Sigmoid colon (tissue), 7 donors: ENCODE measurements around the gene TYR. TPM values are rescaled to one million over a fixed set of nuclear protein-coding genes. Genes with fewer than 3 reads are reported as not detected.
"Not testable (repeated sequence)": the region's sequence is repeated elsewhere in the genome, so short reads cannot be mapped to it uniquely, and the experiment has no call there.

Source experiments
- DNase-seq: peaks from one replicate; pipeline ENCODE4 v3.0.0-alpha.2; 2019
- H3K27ac ChIP-seq, 4 donors: fragments of 200-600 bp; sonication (generic); one replicate each; pipeline ENCODE4 v1.5.1; 2016 to 2019; ENCODE audit warnings: mild to moderate bottlenecking in 1 of 4
- H3K27me3 ChIP-seq, 3 donors: fragments of 200-600 bp; sonication (generic); one replicate each; pipeline ENCODE4 v1.5.1; 2019; ENCODE audit warnings: mild to moderate bottlenecking in 1 of 3
- H3K36me3 ChIP-seq, 4 donors: fragments of 200-600 bp; sonication (generic); one replicate each; pipeline ENCODE4 v1.5.1; 2016 to 2019
- H3K4me1 ChIP-seq, 4 donors: fragments of 200-600 bp; sonication (generic); one replicate each; pipeline ENCODE4 v1.5.1; 2017 to 2019
- H3K4me3 ChIP-seq, 4 donors: fragments of 200-600 bp; sonication (generic); one replicate each; pipeline ENCODE4 v1.5.1; 2017 to 2019; ENCODE audit warnings: mild to moderate bottlenecking in 2 of 4, moderate library complexity in 1 of 4
- H3K9me3 ChIP-seq, 4 donors: fragments of 200-600 bp in 3 of 4; sonication (generic) in 3 of 4; one replicate each; pipeline versions ENCODE4 v1.5.1 to v1.6.1; 2013 to 2019
- CTCF ChIP-seq, 4 experiments: fragments of 450-650 bp in 3 of 4; fragments of 200-600 bp in 1 of 4; IDR thresholded peaks; one replicate each; pipeline ENCODE4 v1.5.1; 2016 to 2019; ENCODE audit warnings: antibody characterized with exemption in 4 of 4, mild to moderate bottlenecking in 3 of 4, moderate library complexity in 2 of 4
- EP300 ChIP-seq, 4 donors: sonication (generic); formaldehyde crosslinking; IDR thresholded peaks; one replicate each; pipeline ENCODE4 v1.6.1; 2017; ENCODE audit warnings: antibody characterized with exemption in 4 of 4
- POLR2A ChIP-seq, 2 donors: fragments of 450-650 bp; IDR thresholded peaks; one replicate each; pipeline ENCODE4 v1.6.1; 2016; ENCODE audit warnings: antibody characterized with exemption in 2 of 2, mild to moderate bottlenecking in 2 of 2, moderate library complexity in 2 of 2
- POLR2AphosphoS5 ChIP-seq, 4 donors: sonication (generic); formaldehyde crosslinking; IDR thresholded peaks; one replicate each; pipeline ENCODE4 v1.6.1; 2017; ENCODE audit warnings: antibody characterized with exemption in 4 of 4
- WGBS, 2 donors: extraction: QIAGEN DNeasy Blood & Tissue Kit; methylation state at CpG; one replicate each; pipeline ENCODE4 v1.1.7; 2013; 5-methylcytosine and 5-hydroxymethylcytosine counted together
- intact Hi-C: fragments of 100-400 bp; cut with DNase I; formaldehyde crosslinking; loops from one replicate; pipeline ENCODE4 v1.15.1; 2023
- polyA plus RNA-seq, 3 donors: library from polyadenylated mRNA; stranded (reverse); fragments of 200-250 nt; gene quantifications; one replicate each; pipeline ENCODE4 v1.2.3, GENCODE V29; 2013
- total RNA-seq, 4 donors: library from RNA; depleted of rRNA; stranded (reverse); fragments of >200 nt; gene quantifications; one replicate each; pipeline ENCODE4 v1.1.0, GENCODE V29; 2016
- donor health status: healthy with polysubstance abuse.
- donor health status: Bipolar disorder and iron deficiency.
- donor health status: healthy.

Gene TYR
- total and polyA plus RNA-seq, 7 donors: not detected

DNA sequence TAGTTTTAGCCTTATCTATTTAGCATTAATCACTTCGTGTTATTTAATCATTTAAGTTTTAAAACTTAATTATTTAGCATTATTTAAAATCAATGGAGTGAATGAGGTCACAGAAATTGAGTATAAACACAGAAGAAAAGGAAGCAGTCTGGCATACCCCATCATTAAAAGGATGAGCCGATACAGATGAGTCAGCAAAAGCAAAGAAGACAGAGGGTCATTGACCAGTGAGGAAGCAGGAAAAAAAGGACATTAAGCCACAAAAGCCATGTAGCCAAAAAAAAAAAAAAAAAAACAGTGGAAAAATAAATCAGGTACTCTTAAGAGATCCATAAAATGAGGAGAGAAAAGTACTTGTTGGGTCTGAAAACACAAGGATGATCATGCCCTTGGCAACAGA is 71.5 kb downstream of the TYR start:
- H3K4me3 ChIP-seq: no peak overlapping the region
- no peaks in the 10 kb centered on the region for H3K36me3 ChIP-seq
- DNase-seq: no peak
- H3K27me3 ChIP-seq: no peaks in the 10 kb centered on the region
- H3K9me3 ChIP-seq: no peaks in the 10 kb centered on the region
- WGBS, 2 donors: 69 to 76% methylated on average over 2 of the region's 2 CpGs
- intact Hi-C loops: no loop called here
- H3K4me1 ChIP-seq: no peaks in the 10 kb centered on the region
- H3K27ac ChIP-seq: no peak overlapping the region
- no peak for TF ChIP-seq CTCF (IDR thresholded peaks at IDR 0.05)
- TF ChIP-seq EP300 (IDR thresholded peaks at IDR 0.05): no peak
- TF ChIP-seq POLR2AphosphoS5 (IDR thresholded peaks at IDR 0.05): no peak
- TF ChIP-seq POLR2A (IDR thresholded peaks at IDR 0.05): no peak

- H3K27ac ChIP-seq, H3K9me3 ChIP-seq, H3K36me3 ChIP-seq, intact Hi-C loops, H3K27me3 ChIP-seq, H3K4me3 ChIP-seq, DNase-seq, H3K4me1 ChIP-seq: not testable (repeated sequence)
- WGBS, 2 donors: 99% methylated on average over 1 of the region's 1 CpG
Measured at GRCh38 chr11:89261483-89261882, 83.8 kb downstream of the TYR start.

GRCh38 chr11:89267660-89268302 is 90.1 kb downstream of the TYR start:
- TF ChIP-seq EP300 (IDR thresholded peaks at IDR 0.05) (no peak), CTCF (IDR thresholded peaks at IDR 0.05) (no peak), POLR2A (IDR thresholded peaks at IDR 0.05) (no peak), POLR2AphosphoS5 (IDR thresholded peaks at IDR 0.05) (no peak)
- DNase-seq: no peak
- Histone ChIP-seq H3K27me3 (no peaks in the 10 kb centered on the region), H3K9me3 (no peaks in the 10 kb centered on the region), H3K27ac (no peak overlapping the region), H3K4me3 (no peak overlapping the region), H3K4me1 (no peaks in the 10 kb centered on the region), H3K36me3 (no peaks in the 10 kb centered on the region)
- WGBS, 2 donors: 68 to 77% methylated on average over 2 of the region's 2 CpGs
- intact Hi-C loops: no loop called here

GRCh38 chr11:89272540-89273088 is 94.9 kb downstream of the TYR start:
- 16 to 70% methylated on average over 1 of the region's 1 CpG for WGBS, 2 donors
- H3K4me1 ChIP-seq, H3K27ac ChIP-seq, H3K27me3 ChIP-seq, intact Hi-C loops, H3K4me3 ChIP-seq, H3K9me3 ChIP-seq, H3K36me3 ChIP-seq, DNase-seq: not testable (repeated sequence)

GRCh38 chr11:89273220-89273619 is 95.5 kb downstream of the TYR start:
- H3K36me3 ChIP-seq, DNase-seq, H3K4me3 ChIP-seq, H3K27ac ChIP-seq, H3K4me1 ChIP-seq, H3K27me3 ChIP-seq, H3K9me3 ChIP-seq, intact Hi-C loops: not testable (repeated sequence)
- 76 to 84% methylated on average over 2 of the region's 2 CpGs for WGBS, 2 donors

- intact Hi-C loops: no loop called here
Measured at GRCh38 chr11:89275966-89276365, 98.3 kb downstream of the TYR start.

DNA sequence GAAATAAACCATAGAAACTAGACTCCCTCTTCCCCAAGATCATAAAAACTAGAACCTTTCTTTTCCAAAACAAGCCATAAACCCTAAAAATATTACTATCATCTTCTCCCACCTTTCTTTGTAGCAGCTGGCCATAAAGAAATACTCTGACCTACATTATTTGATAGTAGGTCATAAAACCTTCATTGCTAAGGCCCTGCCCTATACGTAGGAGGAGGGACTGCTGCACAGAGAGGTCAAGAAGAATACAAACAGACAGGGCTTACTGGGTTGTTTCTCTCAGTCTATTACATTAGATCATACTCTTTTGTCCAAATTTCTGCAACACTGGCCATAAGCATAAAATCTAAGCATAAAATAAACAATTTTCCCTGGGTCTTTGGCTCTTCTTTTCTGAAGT is 101.5 kb downstream of the TYR start:
- Histone ChIP-seq H3K4me1 (no peaks in the 10 kb centered on the region), H3K27ac (no peak overlapping the region), H3K36me3 (no peaks in the 10 kb centered on the region), H3K9me3 (no peaks in the 10 kb centered on the region), H3K27me3 (no peaks in the 10 kb centered on the region), H3K4me3 (no peak overlapping the region)
- 13 to 64% methylated on average over 1 of the region's 1 CpG for WGBS, 2 donors
- no peak for DNase-seq
- TF ChIP-seq POLR2A (IDR thresholded peaks at IDR 0.05): no peak
- no peak for TF ChIP-seq EP300 (IDR thresholded peaks at IDR 0.05)
- no peak for TF ChIP-seq CTCF (IDR thresholded peaks at IDR 0.05)
- TF ChIP-seq POLR2AphosphoS5 (IDR thresholded peaks at IDR 0.05): no peak
- intact Hi-C loops: no loop called here

More at GRCh38 chr11:89275966-89276365, 98.3 kb downstream of the TYR start:
- WGBS, 2 donors: 51 to 81% methylated on average over 1 of the region's 1 CpG
- no peaks in the 10 kb centered on the region for H3K27me3 ChIP-seq
- H3K9me3 ChIP-seq: no peaks in the 10 kb centered on the region
- DNase-seq: no peak
- H3K36me3 ChIP-seq: no peaks in the 10 kb centered on the region
- no peak overlapping the region for H3K4me3 ChIP-seq
- no peak overlapping the region for H3K27ac ChIP-seq
- no peak for TF ChIP-seq POLR2AphosphoS5 (IDR thresholded peaks at IDR 0.05)
- no peak for TF ChIP-seq EP300 (IDR thresholded peaks at IDR 0.05)
- H3K4me1 ChIP-seq: no peaks in the 10 kb centered on the region

DNA sequence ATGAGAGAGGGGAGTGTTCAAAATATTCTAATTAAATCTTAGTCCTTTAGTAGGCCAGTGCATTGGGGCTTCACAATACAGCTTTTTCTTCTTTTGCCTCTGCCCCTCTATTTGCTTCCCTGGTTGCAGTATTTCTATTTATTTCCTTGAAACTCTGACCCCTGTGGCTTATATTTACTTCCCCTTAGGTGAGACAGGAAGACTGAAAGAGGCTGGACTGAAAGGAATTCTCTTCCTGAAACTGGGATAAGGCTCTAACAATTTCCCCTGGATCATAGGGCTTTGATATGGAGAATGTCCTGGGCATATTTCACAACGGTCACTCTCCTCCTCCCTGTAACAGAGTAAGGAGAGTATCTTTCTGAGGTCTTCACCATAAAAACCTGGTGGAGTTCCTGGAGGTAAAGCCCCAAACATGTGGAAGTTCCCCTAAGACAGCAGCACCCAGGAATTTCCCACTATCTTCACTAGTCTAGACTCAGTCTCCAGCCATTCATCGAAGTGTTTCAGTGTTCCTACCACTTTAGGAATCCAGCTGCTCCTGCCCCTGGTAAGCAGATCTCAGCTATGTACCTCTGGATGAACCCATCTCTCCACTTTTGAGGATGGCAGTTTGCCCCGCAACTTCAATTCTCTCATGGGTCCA is 103.5 kb downstream of the TYR start:
- WGBS, 2 donors: 78 to 82% methylated on average over 3 of the region's 3 CpGs
- H3K36me3 ChIP-seq, H3K27me3 ChIP-seq, intact Hi-C loops, DNase-seq, H3K4me3 ChIP-seq, H3K9me3 ChIP-seq, H3K27ac ChIP-seq, H3K4me1 ChIP-seq: not testable (repeated sequence)

GRCh38 chr11:89286601-89287000 is 108.9 kb downstream of the TYR start:
- H3K9me3 ChIP-seq, H3K27me3 ChIP-seq, H3K4me1 ChIP-seq, H3K27ac ChIP-seq, H3K36me3 ChIP-seq, H3K4me3 ChIP-seq, DNase-seq, intact Hi-C loops: not testable (repeated sequence)
- 83 to 85% methylated on average over 1 of the region's 1 CpG for WGBS, 2 donors
